Activated T-cell treated with anti-CD3 and anti-CD28 coated beads, Interleukin-2, amount 50 U/mL, for 24 hours (primary cell): ENCODE measurements around the gene SH3GL2.

ENCODE experiments used
- DNase-seq: peaks from one replicate; pipeline ENCODE4 v3.0.0-alpha.2; 2020
- H3K27ac Mint-ChIP-seq: 2 replicates; pipeline ENCODE4 v1.8.0; 2020; ENCODE audit warnings: mild to moderate bottlenecking, mixed read lengths
- H3K27me3 Mint-ChIP-seq: 2 replicates; pipeline ENCODE4 v1.8.0; 2020; ENCODE audit warnings: mixed read lengths
- H3K36me3 Mint-ChIP-seq: 2 replicates; pipeline ENCODE4 v1.8.0; 2020; ENCODE audit warnings: low read depth, mixed read lengths
- H3K4me1 Mint-ChIP-seq: 2 replicates; pipeline ENCODE4 v1.8.0; 2020; ENCODE audit warnings: low read depth, mixed read lengths
- H3K4me3 Mint-ChIP-seq: 2 replicates; pipeline ENCODE4 v1.8.0; 2020; ENCODE audit warnings: mild to moderate bottlenecking, moderate library complexity, mixed read lengths
- H3K9me3 Mint-ChIP-seq: 2 replicates; pipeline ENCODE4 v1.8.0; 2020; ENCODE audit warnings: mixed read lengths

The SH3GL2 gene

DNA sequence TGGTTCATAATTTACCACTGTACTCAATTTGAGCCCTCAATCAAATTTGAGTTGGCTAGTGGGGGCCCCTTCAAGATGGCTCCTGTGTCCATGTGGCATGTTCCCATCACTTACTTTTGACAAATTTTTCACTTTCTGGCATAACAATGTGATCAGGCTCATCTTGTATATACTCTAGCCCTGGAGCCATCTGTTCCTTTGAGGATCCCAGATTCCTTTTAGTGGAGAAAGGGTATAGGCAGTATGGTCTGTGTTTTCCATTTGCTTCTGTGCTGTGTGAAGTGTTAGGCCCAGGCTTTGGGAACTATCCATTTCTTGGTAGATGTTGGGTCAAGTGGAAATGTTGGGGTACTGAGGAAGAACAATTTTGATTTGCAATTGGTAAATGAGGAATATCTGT lies 45.7 kb downstream of the SH3GL2 start:
- Mint-ChIP-seq H3K27ac (no peak overlapping the region), H3K36me3 (no peaks in the 10 kb centered on the region), H3K4me3 (no peak overlapping the region), H3K27me3 (no peaks in the 10 kb centered on the region), H3K9me3 (peaks cover 2% of the 10 kb centered on the region), H3K4me1 (no peaks in the 10 kb centered on the region)
- DNase-seq: no peak

- no peak for DNase-seq
- Mint-ChIP-seq H3K4me1 (no peaks in the 10 kb centered on the region), H3K36me3 (no peaks in the 10 kb centered on the region), H3K4me3 (no peak overlapping the region), H3K27ac (no peak overlapping the region), H3K9me3 (no peaks in the 10 kb centered on the region), H3K27me3 (no peaks in the 10 kb centered on the region)
Observed at GRCh38 chr9:17625644-17626388, 47.0 kb downstream of the SH3GL2 start.

GRCh38 chr9:17627641-17628040 lies 48.8 kb downstream of the SH3GL2 start:
- H3K4me1 Mint-ChIP-seq: no peaks in the 10 kb centered on the region

DNA sequence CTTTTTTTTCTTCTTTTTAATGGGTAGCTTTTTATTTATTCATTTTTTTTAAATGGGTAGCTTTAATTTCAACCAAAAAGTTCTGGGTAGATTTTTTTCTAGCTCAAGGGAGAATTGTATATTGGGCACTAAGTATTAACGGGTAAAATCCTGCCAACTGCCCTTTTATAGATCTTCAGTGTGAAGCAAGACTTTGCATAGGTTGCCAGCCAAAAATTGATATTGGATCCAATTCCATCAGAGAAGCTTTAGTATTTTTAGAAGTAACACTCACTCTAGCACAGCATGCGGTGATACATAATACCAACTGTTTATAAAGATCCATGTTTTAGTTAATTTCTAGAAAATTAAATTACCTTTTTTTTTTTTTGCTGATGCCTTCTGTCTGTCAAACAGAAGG lies 49.8 kb downstream of the SH3GL2 start:
- H3K27me3 Mint-ChIP-seq: no peaks in the 10 kb centered on the region
- no peaks in the 10 kb centered on the region for H3K9me3 Mint-ChIP-seq
- H3K27ac Mint-ChIP-seq: no peak overlapping the region
- DNase-seq: no peak
- H3K36me3 Mint-ChIP-seq: no peaks in the 10 kb centered on the region
- H3K4me1 Mint-ChIP-seq: no peaks in the 10 kb centered on the region
- no peak overlapping the region for H3K4me3 Mint-ChIP-seq

More at GRCh38 chr9:17627641-17628040, 48.8 kb downstream of the SH3GL2 start:
- Mint-ChIP-seq H3K4me3 (no peak overlapping the region), H3K36me3 (no peaks in the 10 kb centered on the region), H3K27ac (no peak overlapping the region), H3K9me3 (no peaks in the 10 kb centered on the region), H3K27me3 (no peaks in the 10 kb centered on the region)
- no peak for DNase-seq

DNA sequence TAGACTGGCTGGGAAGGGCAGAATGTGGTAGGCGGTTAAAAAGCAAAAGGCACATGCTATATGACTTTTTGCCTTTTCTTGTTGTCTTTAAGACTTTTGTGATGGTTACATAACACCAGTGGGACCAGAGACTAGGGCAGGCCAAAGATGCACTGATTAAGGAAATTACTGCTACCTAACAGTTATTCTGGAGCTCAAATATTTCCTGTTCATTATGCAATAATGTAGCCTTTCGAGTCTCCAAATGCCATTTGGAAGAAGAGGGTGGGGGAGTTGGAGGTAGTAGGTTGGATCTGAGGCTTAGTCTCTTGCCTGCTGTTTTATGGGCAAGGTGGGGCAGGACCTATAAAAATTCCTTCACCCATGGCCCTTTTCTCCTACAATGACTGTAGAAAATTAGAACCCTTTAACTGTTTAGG lies 51.7 kb downstream of the SH3GL2 start:
- Mint-ChIP-seq H3K4me3 (no peak overlapping the region), H3K9me3 (no peaks in the 10 kb centered on the region), H3K27me3 (no peaks in the 10 kb centered on the region), H3K36me3 (no peaks in the 10 kb centered on the region), H3K27ac (no peak overlapping the region), H3K4me1 (no peaks in the 10 kb centered on the region)
- no peak for DNase-seq

GRCh38 chr9:17631396-17631795 lies 52.5 kb downstream of the SH3GL2 start:
- DNase-seq: no peak
- no peak overlapping the region for H3K27ac Mint-ChIP-seq
- no peak overlapping the region for H3K4me3 Mint-ChIP-seq
- H3K36me3 Mint-ChIP-seq: no peaks in the 10 kb centered on the region
- no peaks in the 10 kb centered on the region for H3K27me3 Mint-ChIP-seq
- no peaks in the 10 kb centered on the region for H3K4me1 Mint-ChIP-seq
- no peaks in the 10 kb centered on the region for H3K9me3 Mint-ChIP-seq

DNA sequence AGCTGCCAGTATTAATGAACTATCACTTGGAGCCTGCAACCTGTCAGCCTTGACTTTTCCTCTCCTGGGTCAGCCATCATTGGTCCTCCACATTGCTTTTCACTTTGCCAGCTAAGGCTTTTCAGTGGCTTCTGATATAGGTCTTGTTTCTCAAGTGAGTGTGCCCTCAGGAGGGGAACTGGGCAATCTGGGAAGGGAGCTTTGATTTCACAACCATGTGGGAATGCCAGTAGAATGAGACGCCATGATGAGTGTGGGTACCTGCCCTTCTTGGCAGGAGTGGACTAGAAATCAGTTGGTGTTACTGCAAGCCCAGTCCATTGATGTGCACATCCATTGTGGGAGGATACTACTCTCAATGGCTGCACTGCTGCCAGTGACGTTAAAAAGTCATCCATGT lies 54.1 kb downstream of the SH3GL2 start:
- Mint-ChIP-seq H3K4me1 (no peaks in the 10 kb centered on the region), H3K27ac (no peak overlapping the region), H3K36me3 (no peaks in the 10 kb centered on the region), H3K4me3 (no peak overlapping the region), H3K9me3 (no peaks in the 10 kb centered on the region), H3K27me3 (no peaks in the 10 kb centered on the region)
- no peak for DNase-seq

DNA sequence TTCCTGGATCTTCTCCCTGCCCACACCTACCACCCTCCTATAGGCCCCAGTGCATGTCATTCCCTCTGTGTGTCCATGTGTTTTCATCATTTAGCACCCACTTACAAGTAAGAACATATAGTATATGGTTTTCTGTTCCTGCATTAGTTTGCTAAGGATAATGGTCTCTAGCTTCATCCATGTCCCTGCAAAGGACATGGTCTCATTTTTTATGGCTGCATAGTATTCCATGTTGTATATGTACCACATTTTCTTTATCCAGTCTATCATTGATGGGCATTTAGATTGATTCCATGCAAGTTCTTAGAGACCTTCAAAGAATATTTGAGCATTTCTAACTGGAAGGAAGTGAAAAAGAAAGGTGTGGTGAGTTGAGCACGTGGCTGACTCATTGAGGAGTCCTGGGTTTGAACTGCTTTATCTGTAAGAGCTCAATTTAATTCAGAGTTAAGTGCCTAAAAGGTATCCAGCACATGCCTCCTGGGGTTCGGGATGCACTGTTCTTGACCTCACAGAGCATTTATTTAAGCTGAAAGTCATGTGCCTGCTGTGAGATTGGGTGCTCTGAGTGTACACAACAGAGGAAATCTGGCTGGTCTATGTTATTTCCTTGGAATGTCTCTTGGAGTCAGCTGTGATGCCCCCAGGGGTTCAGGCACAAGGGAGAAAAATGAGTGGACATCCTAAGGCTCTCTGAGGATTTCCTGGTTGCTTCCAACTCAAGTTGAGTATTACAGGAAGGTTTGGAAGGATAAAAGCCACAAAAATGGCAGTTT lies 56.4 kb downstream of the SH3GL2 start:
- Mint-ChIP-seq H3K4me1 (no peaks in the 10 kb centered on the region), H3K27ac (no peak overlapping the region), H3K4me3 (no peak overlapping the region), H3K36me3 (no peaks in the 10 kb centered on the region), H3K27me3 (no peaks in the 10 kb centered on the region), H3K9me3 (no peaks in the 10 kb centered on the region)
- no peak for DNase-seq

DNA sequence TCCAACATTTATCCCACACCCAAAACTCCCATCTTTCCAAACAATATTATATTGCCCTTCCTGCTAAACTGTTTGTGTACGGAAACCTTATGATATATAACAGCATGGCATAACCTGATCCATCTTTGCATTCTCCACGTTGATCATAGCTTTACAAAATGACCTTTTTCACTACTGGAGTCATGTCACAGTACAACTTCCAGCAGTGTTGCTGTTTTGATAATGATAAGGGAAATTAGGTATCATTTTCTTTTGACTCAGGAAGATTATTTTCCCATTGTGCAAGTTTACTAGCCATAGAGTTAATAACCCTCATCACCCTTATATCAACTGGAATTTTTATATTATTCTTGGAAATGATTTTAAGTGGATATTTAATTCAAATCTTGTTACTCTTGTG lies 57.5 kb downstream of the SH3GL2 start:
- no peaks in the 10 kb centered on the region for H3K4me1 Mint-ChIP-seq
- H3K27ac Mint-ChIP-seq: no peak overlapping the region
- no peak overlapping the region for H3K4me3 Mint-ChIP-seq
- no peaks in the 10 kb centered on the region for H3K27me3 Mint-ChIP-seq
- DNase-seq: no peak
- H3K36me3 Mint-ChIP-seq: no peaks in the 10 kb centered on the region
- H3K9me3 Mint-ChIP-seq: no peaks in the 10 kb centered on the region

- Mint-ChIP-seq H3K4me3 (no peak overlapping the region), H3K4me1 (no peaks in the 10 kb centered on the region), H3K27ac (no peak overlapping the region), H3K9me3 (no peaks in the 10 kb centered on the region), H3K36me3 (no peaks in the 10 kb centered on the region), H3K27me3 (no peaks in the 10 kb centered on the region)
- DNase-seq: no peak
Observed at GRCh38 chr9:17636821-17637220, 58.0 kb downstream of the SH3GL2 start.

DNA sequence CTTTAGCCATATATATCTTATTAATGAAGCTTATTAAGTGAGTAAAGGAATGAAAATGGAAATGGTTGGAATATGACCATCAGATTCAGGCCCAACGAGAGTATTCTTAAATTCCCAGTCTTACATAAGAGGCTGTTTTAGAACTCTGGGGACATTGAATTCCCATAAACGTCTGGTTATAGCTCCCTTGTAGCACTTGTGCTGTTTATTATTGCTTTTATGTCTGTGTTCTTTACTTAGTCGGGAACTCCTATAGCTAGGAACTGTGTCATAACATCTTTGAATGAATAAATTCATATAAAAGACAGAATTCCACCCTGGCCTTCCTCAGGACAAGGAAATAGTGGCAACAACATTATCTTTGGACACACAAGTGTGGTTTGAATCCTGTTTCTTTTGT lies 58.4 kb downstream of the SH3GL2 start:
- Mint-ChIP-seq H3K27me3 (no peaks in the 10 kb centered on the region), H3K27ac (no peak overlapping the region), H3K4me1 (no peaks in the 10 kb centered on the region), H3K4me3 (no peak overlapping the region), H3K9me3 (no peaks in the 10 kb centered on the region), H3K36me3 (no peaks in the 10 kb centered on the region)
- DNase-seq: no peak

DNA sequence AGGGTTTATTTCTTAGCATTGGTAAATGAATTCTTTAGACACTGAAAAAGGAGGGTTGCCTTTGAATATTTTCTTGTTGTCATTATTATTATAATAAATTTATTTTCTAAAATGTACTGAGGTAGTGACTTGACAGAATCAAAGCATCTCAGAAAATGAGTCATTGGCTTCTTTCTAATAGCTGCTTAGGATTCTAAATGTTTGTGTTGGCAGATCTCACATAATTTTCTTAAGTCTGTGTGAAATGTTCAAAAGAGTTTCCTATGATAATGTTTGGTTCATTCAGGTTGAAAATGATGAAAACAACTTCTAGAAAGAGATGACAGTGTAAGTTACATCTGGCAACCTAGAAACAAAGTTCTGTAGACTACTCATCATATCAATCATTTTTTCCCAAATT lies 69.7 kb downstream of the SH3GL2 start:
- no peak for DNase-seq
- no peak overlapping the region for H3K27ac Mint-ChIP-seq
- no peak overlapping the region for H3K4me3 Mint-ChIP-seq
- no peaks in the 10 kb centered on the region for H3K4me1 Mint-ChIP-seq
- no peaks in the 10 kb centered on the region for H3K36me3 Mint-ChIP-seq
- H3K9me3 Mint-ChIP-seq: peaks cover 7% of the 10 kb centered on the region
- H3K27me3 Mint-ChIP-seq: no peaks in the 10 kb centered on the region

- no peak for DNase-seq
- Mint-ChIP-seq H3K9me3 (no peaks in the 10 kb centered on the region), H3K4me3 (no peak overlapping the region), H3K27ac (no peak overlapping the region), H3K27me3 (no peaks in the 10 kb centered on the region), H3K36me3 (no peaks in the 10 kb centered on the region), H3K4me1 (no peaks in the 10 kb centered on the region)
Observed at GRCh38 chr9:17651725-17652124, 72.9 kb downstream of the SH3GL2 start.

GRCh38 chr9:17653947-17654465 lies 75.1 kb downstream of the SH3GL2 start:
- DNase-seq: no peak
- no peaks in the 10 kb centered on the region for H3K27me3 Mint-ChIP-seq
- H3K9me3 Mint-ChIP-seq: no peaks in the 10 kb centered on the region
- H3K4me3 Mint-ChIP-seq: no peak overlapping the region
- no peak overlapping the region for H3K27ac Mint-ChIP-seq
- H3K36me3 Mint-ChIP-seq: no peaks in the 10 kb centered on the region
- no peaks in the 10 kb centered on the region for H3K4me1 Mint-ChIP-seq

DNA sequence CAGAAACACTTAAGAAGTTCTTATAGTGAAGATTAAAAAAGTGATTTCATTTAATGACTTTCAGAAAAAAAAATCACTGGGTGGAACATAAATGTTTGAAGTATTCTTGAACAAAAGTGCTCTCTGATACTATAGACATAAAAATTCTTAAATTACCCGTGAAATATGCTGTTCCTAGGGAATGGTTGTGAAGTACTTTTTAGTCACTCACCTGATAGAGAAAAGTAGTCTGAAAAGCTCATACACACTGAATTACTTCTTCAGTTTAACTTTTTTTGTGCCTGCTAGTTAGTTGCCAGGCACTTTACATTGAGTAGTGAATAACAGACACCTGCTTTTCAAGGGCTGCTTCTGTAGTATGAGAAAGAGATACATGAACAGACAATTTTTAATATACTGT lies 78.0 kb downstream of the SH3GL2 start:
- Mint-ChIP-seq H3K27me3 (no peaks in the 10 kb centered on the region), H3K27ac (no peak overlapping the region), H3K9me3 (no peaks in the 10 kb centered on the region), H3K4me1 (no peaks in the 10 kb centered on the region), H3K36me3 (no peaks in the 10 kb centered on the region), H3K4me3 (no peak overlapping the region)
- DNase-seq: no peak
